ENCODE results near the gene CORT. TPM values are rescaled to one million over a fixed set of nuclear protein-coding genes. Genes with fewer than 3 reads are reported as not detected.

CORT gene
- total and polyA plus RNA-seq, 2 experiments from 2014 or later, result 0.22 TPM; not detected in 1

DNA sequence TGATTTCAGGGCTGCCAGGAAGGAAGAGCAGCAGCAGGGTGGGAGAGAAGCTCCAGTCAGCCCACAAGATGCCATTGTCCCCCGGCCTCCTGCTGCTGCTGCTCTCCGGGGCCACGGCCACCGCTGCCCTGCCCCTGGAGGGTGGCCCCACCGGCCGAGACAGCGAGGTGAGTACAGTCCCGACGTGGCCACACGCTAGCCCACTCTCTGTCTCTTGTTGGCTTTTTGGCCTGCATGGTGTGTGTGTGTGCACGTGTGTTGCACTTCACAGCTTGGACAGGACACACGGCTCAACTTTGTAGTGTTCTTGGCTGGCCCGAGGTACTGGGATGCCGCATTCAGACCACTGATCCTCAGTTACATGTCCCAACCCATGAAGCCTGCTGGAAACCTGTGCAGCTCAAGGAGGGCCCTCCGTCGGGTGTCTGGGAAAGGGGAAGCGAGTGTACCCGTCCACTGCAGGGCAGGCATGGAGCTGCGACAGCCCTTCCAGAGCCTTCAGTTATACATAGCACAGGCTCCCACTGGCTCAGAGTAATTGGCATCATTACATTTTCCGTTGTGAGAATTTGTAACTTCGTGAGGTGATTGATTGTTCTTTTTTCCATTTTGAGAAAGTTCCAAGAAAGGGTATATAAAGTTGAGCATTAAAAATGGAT, 454 bp downstream of the CORT start:
- Histone ChIP-seq H3K9ac (peak overlapping the region; percentile 54), H3K27me3 (replicated peaks; ENCODE audit: insufficient read depth) (no peaks in the 10 kb centered on the region), H3K9me3 (ENCODE audit: low read depth) (no peaks in the 10 kb centered on the region), H3K36me3 (ENCODE audit: low read depth) (no peaks in the 10 kb centered on the region), H2AFZ (peak overlapping the region; percentile 81), H3K4me2 (ENCODE audit: unreplicated experiment) (peak overlapping the region; percentile 87), H3F3A (ENCODE audit: insufficient read depth) (peaks cover 20% of the 10 kb centered on the region), H3K9me2 (ENCODE audit: insufficient read depth) (no peaks in the 10 kb centered on the region), H3K4me1 (ENCODE audit: insufficient read depth) (peaks cover 19% of the 10 kb centered on the region), H3K27ac (peak overlapping the region; percentile 65), H4K20me1 (ENCODE audit: insufficient read depth) (no peaks in the 10 kb centered on the region), H3K4me3 (peak overlapping the region; percentile 65; the same call in 1 of the 2 replicates), H3K79me2 (ENCODE audit: insufficient read depth) (no peaks in the 10 kb centered on the region)
- TF ChIP-seq EZH2phosphoT487 (IDR thresholded peaks at IDR 0.05; ENCODE audit: insufficient read depth, low read depth), result no peak
- no peak for TF ChIP-seq EZH2 (IDR thresholded peaks at IDR 0.05; ENCODE audit: insufficient read depth, poor library complexity, severe bottlenecking)
- WGBS, 2 experiments (ENCODE audit: low coverage in 1 of 2, low lambda C conversion rate in 2 of 2, missing lambda C conversion rate in 2 of 2), result 76 to 80% methylated on average over 19 of the region's 21 CpGs
- no peak for DNase-seq
- in situ Hi-C loops (cut with MboI), result no loop called here

DNA sequence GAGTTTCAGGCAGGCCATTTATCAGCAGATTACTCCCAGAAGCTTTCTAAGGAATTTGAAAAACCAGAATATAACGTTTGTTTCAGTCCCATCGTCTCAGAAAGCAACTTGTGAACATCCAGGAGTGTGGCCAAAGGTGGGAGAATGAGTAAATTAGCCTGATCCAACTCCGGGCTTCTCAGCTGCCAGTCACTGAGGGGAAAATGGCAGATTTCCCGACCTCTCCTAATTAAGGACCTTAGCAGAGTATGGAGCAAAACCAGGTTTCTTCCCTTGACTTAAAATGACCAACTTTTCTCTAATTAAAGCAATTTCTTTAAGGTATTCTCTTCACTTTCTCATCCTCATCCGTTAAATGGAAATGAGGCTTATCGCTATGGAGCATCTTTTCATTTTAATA, 1.0 kb downstream of the CORT start:
- H3K36me3 ChIP-seq (ENCODE audit: low read depth), result no peaks in the 10 kb centered on the region
- H2AFZ ChIP-seq, result peak overlapping the region; percentile 81
- H3F3A ChIP-seq (ENCODE audit: insufficient read depth), result peaks cover 20% of the 10 kb centered on the region
- peak; percentile 34 for DNase-seq
- peak overlapping the region; percentile 65 for H3K27ac ChIP-seq
- peak overlapping the region; percentile 87 for H3K4me2 ChIP-seq (ENCODE audit: unreplicated experiment)
- in situ Hi-C loops (cut with MboI), result no loop called here
- no peaks in the 10 kb centered on the region for H3K9me2 ChIP-seq (ENCODE audit: insufficient read depth)
- H3K9me3 ChIP-seq (ENCODE audit: low read depth), result no peaks in the 10 kb centered on the region
- H4K20me1 ChIP-seq (ENCODE audit: insufficient read depth), result no peaks in the 10 kb centered on the region
- H3K4me3 ChIP-seq, result peak overlapping the region; percentile 65
- H3K9ac ChIP-seq, result peak overlapping the region; percentile 54
- H3K27me3 ChIP-seq (replicated peaks; ENCODE audit: insufficient read depth), result no peaks in the 10 kb centered on the region
- TF ChIP-seq EZH2 (IDR thresholded peaks at IDR 0.05; ENCODE audit: insufficient read depth, poor library complexity, severe bottlenecking) (no peak), EZH2phosphoT487 (IDR thresholded peaks at IDR 0.05; ENCODE audit: insufficient read depth, low read depth) (no peak)
- H3K79me2 ChIP-seq (ENCODE audit: insufficient read depth), result no peaks in the 10 kb centered on the region
- WGBS, 2 experiments (ENCODE audit: low coverage in 1 of 2, low lambda C conversion rate in 2 of 2, missing lambda C conversion rate in 2 of 2), result 4 to 7% methylated on average over 6 of the region's 6 CpGs
- peaks cover 19% of the 10 kb centered on the region for H3K4me1 ChIP-seq (ENCODE audit: insufficient read depth)

DNA sequence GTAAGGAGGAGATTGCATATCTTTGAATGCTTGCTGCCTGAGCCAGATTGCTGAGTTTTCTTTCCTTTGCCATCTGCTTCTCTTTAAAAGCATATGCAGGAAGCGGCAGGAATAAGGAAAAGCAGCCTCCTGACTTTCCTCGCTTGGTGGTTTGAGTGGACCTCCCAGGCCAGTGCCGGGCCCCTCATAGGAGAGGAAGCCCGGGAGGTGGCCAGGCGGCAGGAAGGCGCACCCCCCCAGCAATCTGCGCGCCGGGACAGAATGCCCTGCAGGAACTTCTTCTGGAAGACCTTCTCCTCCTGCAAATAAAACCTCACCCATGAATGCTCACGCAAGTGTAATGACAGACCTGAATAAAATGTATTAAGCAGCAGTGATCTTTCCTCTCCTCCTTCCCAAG, 1.5 kb downstream of the CORT start:
- Histone ChIP-seq H3K9me2 (ENCODE audit: insufficient read depth) (no peaks in the 10 kb centered on the region), H2AFZ (peak overlapping the region; percentile 81), H3K79me2 (ENCODE audit: insufficient read depth) (no peaks in the 10 kb centered on the region), H3K4me1 (ENCODE audit: insufficient read depth) (peaks cover 19% of the 10 kb centered on the region), H3K36me3 (ENCODE audit: low read depth) (no peaks in the 10 kb centered on the region), H3K4me3 (peak overlapping the region; percentile 65), H3K9ac (peak overlapping the region; percentile 54), H4K20me1 (ENCODE audit: insufficient read depth) (no peaks in the 10 kb centered on the region), H3K27ac (peak overlapping the region; percentile 65), H3K4me2 (ENCODE audit: unreplicated experiment) (peak overlapping the region; percentile 87), H3K27me3 (replicated peaks; ENCODE audit: insufficient read depth) (no peaks in the 10 kb centered on the region), H3F3A (ENCODE audit: insufficient read depth) (peaks cover 20% of the 10 kb centered on the region), H3K9me3 (ENCODE audit: low read depth) (no peaks in the 10 kb centered on the region)
- in situ Hi-C loops (cut with MboI), result no loop called here
- peak; percentile 81 for DNase-seq
- WGBS, 2 experiments (ENCODE audit: low coverage in 1 of 2, low lambda C conversion rate in 2 of 2, missing lambda C conversion rate in 2 of 2), result 0 to 2% methylated on average over 10 of the region's 10 CpGs
- no peak for TF ChIP-seq EZH2phosphoT487 (IDR thresholded peaks at IDR 0.05; ENCODE audit: insufficient read depth, low read depth)
- no peak for TF ChIP-seq EZH2 (IDR thresholded peaks at IDR 0.05; ENCODE audit: insufficient read depth, poor library complexity, severe bottlenecking)

DNA sequence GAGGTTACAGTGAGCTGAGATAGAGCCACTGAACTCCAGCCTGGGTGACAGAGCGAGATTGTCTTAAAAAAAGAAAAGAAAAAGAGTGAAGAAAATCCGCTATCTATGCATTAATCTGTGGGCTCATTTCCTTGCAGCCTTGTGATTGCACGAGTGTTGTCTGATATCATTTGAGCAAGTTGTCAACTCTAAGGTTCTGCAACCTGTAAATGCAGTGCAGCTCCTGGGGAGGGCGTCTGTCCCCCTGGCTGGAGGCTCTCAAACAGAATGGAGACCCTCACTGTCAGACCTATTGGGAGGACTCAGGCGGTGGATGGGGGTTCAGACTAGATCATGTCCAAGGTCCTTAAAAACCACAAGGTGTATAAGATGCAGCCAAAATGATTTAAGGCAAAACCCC, 6.2 kb downstream of the CORT start:
- no peaks in the 10 kb centered on the region for H3K9me3 ChIP-seq (ENCODE audit: low read depth)
- no peak for DNase-seq
- no peaks in the 10 kb centered on the region for H3K36me3 ChIP-seq (ENCODE audit: low read depth)
- peaks cover 20% of the 10 kb centered on the region for H3F3A ChIP-seq (ENCODE audit: insufficient read depth)
- H4K20me1 ChIP-seq (ENCODE audit: insufficient read depth), result no peaks in the 10 kb centered on the region
- in situ Hi-C loops (cut with MboI), result no loop called here
- peaks cover 23% of the 10 kb centered on the region for H3K4me1 ChIP-seq (ENCODE audit: insufficient read depth)
- no peak overlapping the region for H3K4me3 ChIP-seq
- WGBS, 2 experiments (ENCODE audit: low coverage in 1 of 2, low lambda C conversion rate in 2 of 2, missing lambda C conversion rate in 2 of 2), result 94 to 96% methylated on average over 5 of the region's 5 CpGs
- H3K9me2 ChIP-seq (ENCODE audit: insufficient read depth), result no peaks in the 10 kb centered on the region
- no peak for TF ChIP-seq EZH2phosphoT487 (IDR thresholded peaks at IDR 0.05; ENCODE audit: insufficient read depth, low read depth)
- TF ChIP-seq EZH2 (IDR thresholded peaks at IDR 0.05; ENCODE audit: insufficient read depth, poor library complexity, severe bottlenecking), result no peak
- H3K27me3 ChIP-seq (replicated peaks; ENCODE audit: insufficient read depth), result no peaks in the 10 kb centered on the region
- H3K4me2 ChIP-seq (ENCODE audit: unreplicated experiment), result no peak overlapping the region
- no peaks in the 10 kb centered on the region for H3K79me2 ChIP-seq (ENCODE audit: insufficient read depth)
- no peak overlapping the region for H3K9ac ChIP-seq
- no peak overlapping the region for H3K27ac ChIP-seq
- no peak overlapping the region for H2AFZ ChIP-seq
